ENCODE data around the gene MPPE1. TPM values are rescaled to one million over a fixed set of nuclear protein-coding genes. Genes with fewer than 3 reads are reported as not detected.

The MPPE1 gene
- total RNA-seq, 4 donors from 2014 or later = 13.6 to 40.9 (median 29.5) TPM

GRCh38 chr18:11906176-11906575 lies 1.9 kb downstream of the MPPE1 start:
- no peaks in the 10 kb centered on the region for H3K36me3 ChIP-seq
- peaks cover 0 to 5% of the 10 kb centered on the region in 2 donors for H3K4me1 ChIP-seq
- H3K4me3 ChIP-seq = no peak overlapping the region
- H3K27me3 ChIP-seq = no peaks in the 10 kb centered on the region
- intact Hi-C loops (cut with DNase I; ENCODE audit: low total_unique reads) = no loop called here
- H3K27ac ChIP-seq = no peak overlapping the region
- TF ChIP-seq CTCF (IDR thresholded peaks at IDR 0.05) (no peak), POLR2A (IDR thresholded peaks at IDR 0.05) (no peak)
- no peaks in the 10 kb centered on the region for H3K9me3 ChIP-seq
- DNase-seq = no peak

- Histone ChIP-seq H3K4me3 (no peak overlapping the region), H3K27ac (no peak overlapping the region), H3K9me3 (no peaks in the 10 kb centered on the region), H3K36me3 (no peaks in the 10 kb centered on the region), H3K4me1 (peaks cover 0 to 5% of the 10 kb centered on the region in 2 donors), H3K27me3 (no peaks in the 10 kb centered on the region)
- DNase-seq = no peak
- intact Hi-C loops (cut with DNase I; ENCODE audit: low total_unique reads) = no loop called here
- TF ChIP-seq POLR2A (IDR thresholded peaks at IDR 0.05) = no peak
- TF ChIP-seq CTCF (IDR thresholded peaks at IDR 0.05) = no peak
Observed at GRCh38 chr18:11905613-11906012, 2.5 kb downstream of the MPPE1 start.

- intact Hi-C loops (cut with DNase I; ENCODE audit: low total_unique reads) = no loop called here
- no peak overlapping the region for H3K4me3 ChIP-seq
- no peak overlapping the region for H3K27ac ChIP-seq
- no peak for DNase-seq
- TF ChIP-seq CTCF (IDR thresholded peaks at IDR 0.05) (no peak), POLR2A (IDR thresholded peaks at IDR 0.05) (no peak)
- H3K4me1 ChIP-seq = peaks cover 0 to 5% of the 10 kb centered on the region in 2 donors
- H3K27me3 ChIP-seq = no peaks in the 10 kb centered on the region
- no peaks in the 10 kb centered on the region for H3K9me3 ChIP-seq
- H3K36me3 ChIP-seq = no peaks in the 10 kb centered on the region
Observed at GRCh38 chr18:11902522-11903292, 5.4 kb downstream of the MPPE1 start.

GRCh38 chr18:11901826-11902438 lies 6.2 kb downstream of the MPPE1 start:
- no peak for DNase-seq
- intact Hi-C loops (cut with DNase I; ENCODE audit: low total_unique reads) = no loop called here
- no peaks in the 10 kb centered on the region for H3K36me3 ChIP-seq
- no peak overlapping the region for H3K4me3 ChIP-seq
- TF ChIP-seq CTCF (IDR thresholded peaks at IDR 0.05) (no peak), POLR2A (IDR thresholded peaks at IDR 0.05) (no peak)
- no peaks in the 10 kb centered on the region for H3K9me3 ChIP-seq
- no peaks in the 10 kb centered on the region for H3K27me3 ChIP-seq
- no peak overlapping the region for H3K27ac ChIP-seq
- H3K4me1 ChIP-seq = no peaks in the 10 kb centered on the region

GRCh38 chr18:11899063-11899462 lies 9.1 kb downstream of the MPPE1 start:
- Histone ChIP-seq H3K27ac (no peak overlapping the region), H3K27me3 (no peaks in the 10 kb centered on the region), H3K4me1 (no peaks in the 10 kb centered on the region), H3K4me3 (no peak overlapping the region), H3K9me3 (no peaks in the 10 kb centered on the region), H3K36me3 (no peaks in the 10 kb centered on the region)
- TF ChIP-seq CTCF (IDR thresholded peaks at IDR 0.05) = no peak
- no peak for TF ChIP-seq POLR2A (IDR thresholded peaks at IDR 0.05)
- no peak for DNase-seq
- intact Hi-C loops (cut with DNase I; ENCODE audit: low total_unique reads) = no loop called here

Measured in uterus (tissue), 4 donors.